NCI-H146 (cell line): ENCODE data around the gene GGA1.
A peak's percentile ranks its signal among the peaks of the same experiment; 100 is the strongest.

Experiments
- DNase-seq: peaks from one replicate; lab custom pipeline; 2025; lab: John Stamatoyannopoulos, UW

Gene GGA1

DNA sequence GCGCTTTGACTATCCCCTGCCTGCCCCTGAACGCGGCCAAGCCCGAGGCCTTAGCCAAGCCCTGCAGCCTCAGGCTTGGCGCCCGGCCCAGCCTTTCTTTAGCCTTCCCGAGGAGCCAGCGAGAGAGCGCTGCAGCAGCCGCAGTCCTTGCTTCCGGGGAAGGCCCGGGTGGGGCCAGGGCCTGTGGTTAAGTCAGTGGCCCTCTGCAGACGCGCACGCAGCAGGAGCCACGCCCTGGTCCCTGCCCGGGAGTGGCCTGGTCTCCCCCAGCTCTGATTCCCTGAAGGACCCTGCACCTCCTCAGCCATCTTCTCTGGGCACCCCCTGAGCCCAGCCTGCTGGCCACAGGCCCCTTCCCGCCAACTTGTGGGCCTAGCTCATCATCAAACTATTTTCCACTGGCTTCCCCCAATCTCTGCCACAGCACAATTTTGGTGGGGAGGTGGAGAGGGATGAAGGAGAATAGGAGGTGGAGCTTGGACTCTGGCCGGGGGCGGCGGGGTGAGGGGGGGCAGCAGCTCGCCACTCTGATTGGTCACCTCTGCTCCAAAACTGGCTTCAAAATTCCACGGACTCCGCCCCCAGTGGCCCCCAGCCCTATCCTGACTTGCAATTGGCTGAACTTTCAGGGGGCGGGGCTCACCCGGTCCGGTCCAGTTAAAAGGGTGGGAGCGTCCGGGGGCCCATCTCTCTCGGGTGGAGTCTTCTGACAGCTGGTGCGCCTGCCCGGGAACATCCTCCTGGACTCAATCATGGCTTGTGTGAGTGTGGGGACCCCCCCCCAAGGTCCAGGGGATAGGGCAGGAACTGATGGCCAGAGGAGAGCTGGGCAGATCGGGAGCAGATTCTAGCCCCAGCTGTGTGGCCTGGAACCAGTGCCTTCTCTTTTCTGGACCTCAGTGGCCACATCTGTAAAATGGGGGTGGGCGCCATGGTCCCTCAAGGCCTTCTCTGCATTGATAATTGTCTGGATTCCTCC lies 66.6 kb downstream of the GGA1 start, which contains the start of gene LGALS1:
Gene LGALS1 (plus strand): TSS at position 686 of the 979 bp plus-strand sequence. CDS start 67 bp downstream, at position 753.
- peak; percentile 39 for DNase-seq

DNA sequence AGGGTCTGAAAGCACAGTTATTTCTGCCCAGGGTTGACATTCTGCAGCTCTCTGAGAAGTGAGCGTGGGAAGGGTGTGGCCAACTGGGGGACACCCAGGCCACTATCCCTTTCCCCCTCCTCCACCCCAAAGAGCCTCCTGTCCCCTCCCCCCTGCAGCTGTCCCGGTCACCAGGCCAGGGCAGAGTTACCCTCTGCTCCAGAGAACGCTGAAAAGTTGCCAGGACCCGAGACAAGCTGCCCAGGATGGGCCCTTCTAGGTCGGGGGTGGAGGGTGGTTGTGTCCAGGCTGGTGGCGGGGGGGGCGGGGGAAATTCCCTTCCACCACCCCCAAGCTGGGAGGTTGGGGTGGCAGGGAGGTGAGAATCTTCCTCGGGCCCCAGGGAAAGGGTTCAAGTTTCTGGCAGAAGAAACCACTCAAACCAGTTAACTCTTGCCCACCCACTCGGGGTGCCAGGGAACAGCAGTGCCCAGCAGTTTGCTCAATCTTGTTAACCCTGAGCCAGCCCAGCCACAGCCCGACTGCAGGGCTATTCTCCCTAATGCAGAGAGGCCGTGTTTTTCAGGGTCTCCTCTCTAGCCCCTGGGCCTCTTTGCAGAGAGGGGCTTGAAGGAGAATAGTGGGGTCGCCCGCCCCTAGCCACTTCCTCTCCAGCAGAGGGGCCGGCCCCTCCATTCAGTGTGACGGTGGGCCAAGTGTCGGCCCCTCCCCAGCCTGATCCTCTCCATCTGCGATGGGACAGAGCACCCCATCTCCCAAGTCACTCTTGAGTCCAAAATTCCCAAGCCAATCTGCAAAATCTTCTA lies 67.5 kb downstream of the GGA1 start:
- no peak for DNase-seq

DNA sequence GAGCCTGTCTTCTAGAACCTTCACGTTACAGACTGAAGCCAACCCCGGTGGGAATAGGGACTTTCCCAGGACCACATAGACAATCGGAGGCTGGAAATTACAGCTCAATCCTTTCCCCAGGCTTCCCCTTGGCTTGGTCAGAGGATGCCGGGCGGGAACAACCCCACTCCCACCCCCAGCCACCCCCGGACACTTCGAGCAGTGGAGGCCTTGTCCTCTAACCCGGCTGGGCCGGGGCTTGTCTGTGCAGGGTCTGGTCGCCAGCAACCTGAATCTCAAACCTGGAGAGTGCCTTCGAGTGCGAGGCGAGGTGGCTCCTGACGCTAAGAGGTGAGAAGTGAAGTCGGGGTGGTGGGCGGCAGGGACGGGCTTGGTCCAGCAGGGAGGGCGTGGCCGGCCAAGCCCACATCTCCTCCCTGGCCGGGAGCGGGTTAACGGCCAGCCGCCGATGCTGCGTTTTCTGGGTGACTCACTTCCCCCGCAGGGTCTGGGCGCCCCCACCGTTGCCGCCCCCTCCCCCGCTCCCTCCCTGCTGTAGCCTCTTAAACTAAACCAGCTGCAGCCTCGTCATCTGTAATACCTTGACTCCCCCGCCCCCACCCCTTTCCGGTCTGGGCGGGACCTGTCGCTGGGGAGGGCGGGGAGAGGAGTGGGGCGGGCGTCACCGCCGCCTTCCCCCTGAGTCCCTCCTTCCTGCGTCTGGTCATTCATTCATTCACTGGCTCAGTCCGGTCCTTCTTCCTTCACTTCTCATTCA lies 68.3 kb downstream of the GGA1 start:
- peak; percentile 78 for DNase-seq

DNA sequence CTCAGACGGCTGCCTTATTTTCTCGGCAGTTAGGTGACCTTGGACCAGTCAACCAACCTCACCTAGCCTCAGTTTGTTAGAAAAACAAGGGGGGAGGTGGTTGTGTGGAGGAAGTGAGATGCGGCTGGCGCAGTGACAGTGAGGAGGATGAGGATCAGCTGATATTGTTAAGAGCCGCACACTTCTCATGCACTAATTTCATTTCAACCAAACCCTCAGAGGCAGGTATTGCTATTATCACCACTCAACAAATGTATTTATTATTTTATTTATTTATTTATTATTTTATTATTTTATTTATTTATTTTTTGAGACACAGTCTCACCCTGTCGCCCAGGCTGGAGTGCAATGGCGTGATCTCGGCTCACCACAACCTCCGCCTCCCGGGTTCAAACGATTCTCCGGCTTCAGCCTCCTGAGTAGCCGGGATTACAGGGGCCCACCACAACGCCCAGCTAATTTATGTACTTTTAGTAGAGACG lies 68.9 kb downstream of the GGA1 start:
- no peak for DNase-seq

DNA sequence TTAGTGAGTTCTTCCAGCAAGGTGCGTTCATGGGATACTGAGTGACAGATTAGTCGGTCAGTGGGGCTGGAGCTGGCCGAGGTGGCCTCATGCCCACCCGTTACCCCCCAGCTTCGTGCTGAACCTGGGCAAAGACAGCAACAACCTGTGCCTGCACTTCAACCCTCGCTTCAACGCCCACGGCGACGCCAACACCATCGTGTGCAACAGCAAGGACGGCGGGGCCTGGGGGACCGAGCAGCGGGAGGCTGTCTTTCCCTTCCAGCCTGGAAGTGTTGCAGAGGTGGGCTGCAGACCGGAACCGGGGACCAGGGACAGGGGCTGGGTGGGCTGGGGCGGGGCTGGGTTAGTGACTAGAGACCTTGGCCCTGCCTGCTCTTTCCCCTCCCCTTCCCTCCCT lies 69.7 kb downstream of the GGA1 start:
- DNase-seq = no peak

DNA sequence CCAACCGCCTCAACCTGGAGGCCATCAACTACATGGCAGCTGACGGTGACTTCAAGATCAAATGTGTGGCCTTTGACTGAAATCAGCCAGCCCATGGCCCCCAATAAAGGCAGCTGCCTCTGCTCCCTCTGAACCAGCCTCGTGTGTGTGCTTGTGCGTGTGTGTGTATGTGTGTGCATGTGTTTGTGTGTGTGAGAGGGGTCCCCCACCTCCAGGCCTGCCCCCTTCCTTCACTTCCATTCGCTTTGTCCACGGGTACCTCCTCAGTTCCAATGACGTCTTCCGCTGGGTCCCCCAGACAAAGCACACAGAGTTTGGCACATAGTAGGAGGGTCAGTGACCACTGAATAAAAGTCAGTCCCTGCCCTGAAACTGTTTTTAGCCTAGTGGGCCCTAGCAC lies 71.0 kb downstream of the GGA1 start:
- DNase-seq = no peak

DNA sequence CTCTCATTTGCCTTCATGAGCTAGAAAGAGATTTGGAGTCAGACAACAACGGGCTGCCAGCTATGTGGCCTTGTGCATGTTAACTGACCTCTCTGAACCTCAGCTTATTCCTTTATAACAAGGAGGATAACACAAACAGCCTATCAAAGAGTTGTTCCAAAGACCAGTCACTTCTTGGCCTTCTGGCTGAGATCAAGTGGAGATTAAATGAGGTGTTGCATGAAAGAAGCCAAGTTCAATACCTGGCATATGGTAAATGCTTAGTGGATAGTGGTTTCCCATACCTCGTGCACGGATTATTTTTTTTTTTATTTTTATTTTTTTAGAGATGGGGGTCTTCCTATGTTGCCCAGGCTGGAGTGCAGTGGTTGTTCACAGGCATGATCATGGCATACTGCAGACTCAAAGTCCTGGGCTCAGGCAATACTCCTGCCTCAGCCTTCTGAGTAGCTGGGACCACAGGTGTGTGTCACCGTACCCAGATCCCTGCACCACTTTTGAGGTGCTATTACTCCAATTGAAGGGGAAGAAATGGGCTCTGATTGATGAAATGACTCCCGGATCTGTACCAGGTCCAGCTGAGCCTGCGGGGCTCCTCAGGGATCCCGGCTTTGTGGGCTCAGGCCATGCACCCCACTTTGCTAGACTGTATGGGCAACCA lies 71.7 kb downstream of the GGA1 start:
- no peak for DNase-seq

DNA sequence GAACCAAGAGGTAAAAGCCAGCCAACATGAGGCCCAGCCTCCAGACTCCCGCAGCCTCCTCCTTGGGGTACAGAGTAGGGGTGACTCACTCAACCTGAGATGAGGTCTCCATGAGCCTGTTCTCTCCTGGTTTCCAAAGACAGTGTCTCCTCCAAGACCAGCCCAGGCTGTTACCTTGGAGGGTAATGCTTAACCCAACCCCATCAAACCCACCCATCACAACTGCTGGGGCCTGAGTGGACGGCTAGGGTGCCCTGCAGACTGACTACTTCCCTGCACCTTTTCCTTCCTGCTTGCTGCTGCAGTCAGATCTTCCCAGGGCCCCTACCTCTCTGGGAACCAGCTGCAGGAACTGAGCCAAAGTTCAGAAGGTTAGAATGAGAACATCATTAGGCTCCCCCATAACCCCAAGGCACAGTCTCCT lies 72.4 kb downstream of the GGA1 start:
- no peak for DNase-seq

DNA sequence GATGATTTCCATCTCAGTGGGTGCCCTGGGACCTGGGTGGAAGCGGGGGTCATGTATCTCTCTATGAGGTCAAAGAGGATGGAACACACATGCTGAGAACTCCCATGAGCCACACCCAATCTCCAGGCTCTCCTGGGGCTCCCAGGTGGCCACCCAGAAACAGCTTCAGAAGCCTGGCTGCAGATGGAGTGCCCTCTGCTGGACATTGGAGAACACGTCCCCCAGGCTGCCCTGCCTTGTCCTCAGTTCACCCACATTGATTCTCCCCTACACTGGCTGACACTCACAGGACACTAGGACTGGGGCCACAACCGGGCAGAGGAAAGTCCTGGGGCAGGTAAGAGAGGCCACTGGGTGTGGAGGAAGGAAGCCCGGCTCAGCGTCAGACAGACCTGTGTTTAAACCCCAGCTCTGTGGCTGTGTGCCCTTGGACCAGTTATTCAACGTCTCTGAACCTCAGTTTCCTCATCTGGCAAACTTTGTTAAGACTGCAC lies 73.0 kb downstream of the GGA1 start:
- DNase-seq = peak; percentile 54
